PC-3 (cell line): ENCODE results near the gene LMNA. TPM values are rescaled to one million over a fixed set of nuclear protein-coding genes. Genes with fewer than 3 reads are reported as not detected.

Experiments
- ATAC-seq: fragments of 200-7000 bp; cut with Tn5 transposase; 2 replicates; pipeline ENCODE4 v1.9.1; 2020; ENCODE audit warnings: mild to moderate bottlenecking, moderate library complexity
- BruUV-seq: library from RNA; stranded (reverse); fragments of 400-500 nt; replicated peaks from 2 replicates; lab custom pipeline; 2021; lab: Mats Ljungman, UMichigan
- CTCF ChIA-PET: fragments of 300-600 bp; sonication (Branson Sonifier 250); formaldehyde crosslinking; loops from one replicate; lab custom pipeline; 2022; ENCODE audit warnings: antibody characterized with exemption; lab: Charles Lee
- POLR2A ChIA-PET: fragments of 300-600 bp; sonication (Branson Sonifier 250); formaldehyde crosslinking; loops from one replicate; lab custom pipeline; 2022; ENCODE audit warnings: antibody characterized with exemption; ENCODE audit not compliant: unreplicated experiment; lab: Charles Lee
- DNase-seq: peaks from one replicate; pipeline ENCODE4 v3.0.0-alpha.2; 2015
- H2AFZ ChIP-seq: fragments of 300-600 bp; sonication (generic); 2 replicates; pipeline ENCODE4 v1.6.0; 2016; ENCODE audit warnings: antibody characterized with exemption, low read length
- H3F3A ChIP-seq: fragments of 300-600 bp; sonication (generic); one replicate; pipeline ENCODE4 v1.6.0; 2017; ENCODE audit warnings: antibody characterized with exemption, low read length, control low read depth, mild to moderate bottlenecking; ENCODE audit not compliant: unreplicated experiment
- H3K27ac ChIP-seq: fragments of 300-600 bp; sonication (generic); 2 replicates; pipeline ENCODE4 v1.5.1; 2016; ENCODE audit warnings: mild to moderate bottlenecking, low read length
- H3K27me3 ChIP-seq: fragments of 300-600 bp; sonication (generic); 2 replicates; pipeline ENCODE4 v1.6.1; 2016; ENCODE audit warnings: low read length, mixed read lengths
- H3K36me3 ChIP-seq: fragments of 300-600 bp; sonication (generic); 2 replicates; pipeline ENCODE4 v1.6.1; 2016; ENCODE audit warnings: low read depth, mixed run types, low read length, mixed read lengths
- H3K4me1 ChIP-seq: fragments of 300-600 bp; sonication (generic); 2 replicates; pipeline ENCODE4 v1.5.1; 2016; ENCODE audit warnings: low read length; ENCODE audit not compliant: insufficient read depth
- H3K4me2 ChIP-seq: fragments of 300-600 bp; sonication (generic); 2 replicates; pipeline ENCODE4 v1.6.0; 2016; ENCODE audit warnings: low read length
- H3K4me3 ChIP-seq: fragments of 300-600 bp; sonication (generic); 2 replicates; pipeline ENCODE4 v1.5.1; 2016; ENCODE audit warnings: mild to moderate bottlenecking, low read length, mixed read lengths
- H3K79me2 ChIP-seq: fragments of 300-600 bp; sonication (generic); 2 replicates; pipeline ENCODE4 v1.6.1; 2017; ENCODE audit warnings: low read length, mixed read lengths
- H3K9ac ChIP-seq: fragments of 300-600 bp; sonication (generic); 2 replicates; pipeline ENCODE4 v1.6.0; 2016; ENCODE audit warnings: mild to moderate bottlenecking, low read length
- H3K9me2 ChIP-seq: fragments of 300-600 bp; sonication (generic); replicated peaks from 2 replicates; pipeline ENCODE4 v1.6.1; 2016; ENCODE audit warnings: mixed run types, low read length, mixed read lengths
- H3K9me3 ChIP-seq: fragments of 300-600 bp; sonication (generic); 2 replicates; pipeline ENCODE4 v1.6.1; 2016; ENCODE audit warnings: low read length, mixed read lengths
- H4K20me1 ChIP-seq: fragments of 300-600 bp; sonication (generic); 2 replicates; pipeline ENCODE4 v1.6.1; 2016; ENCODE audit warnings: low read length, mixed read lengths
- EZH2 ChIP-seq: fragments of 300-600 bp; sonication (generic); IDR thresholded peaks from one replicate; pipeline ENCODE4 v1.6.1; 2017; ENCODE audit warnings: antibody characterized with exemption, mild to moderate bottlenecking, low read length; ENCODE audit not compliant: unreplicated experiment
- EZH2phosphoT487 ChIP-seq: fragments of 300-600 bp; sonication (generic); IDR thresholded peaks from 2 replicates; pipeline ENCODE4 v1.6.1; 2018; ENCODE audit warnings: mild to moderate bottlenecking, antibody characterized with exemption, low read length, borderline replicate concordance
- intact Hi-C: fragments of 100-400 bp; cut with micrococcal nuclease; formaldehyde crosslinking; loops from 2 replicates; pipeline ENCODE4 v1.9.0; 2023
- total RNA-seq: library from RNA; depleted of rRNA; stranded (reverse); fragments of >200 nt; gene quantifications from 2 replicates; pipeline ENCODE4 v1.2.3, GENCODE V29; 2014
- TF ChIP-seq, protein P1 (sequence below): fragments of 300-600 bp; sonication (generic); conservative IDR thresholded peaks from 2 replicates; pipeline ENCODE4 v1.5.1; 2017; ENCODE audit warnings: antibody characterized with exemption, low read depth, mild to moderate bottlenecking, low read length

The LMNA gene
- total RNA-seq, 1 experiment from 2014 or later, result 864 TPM

DNA sequence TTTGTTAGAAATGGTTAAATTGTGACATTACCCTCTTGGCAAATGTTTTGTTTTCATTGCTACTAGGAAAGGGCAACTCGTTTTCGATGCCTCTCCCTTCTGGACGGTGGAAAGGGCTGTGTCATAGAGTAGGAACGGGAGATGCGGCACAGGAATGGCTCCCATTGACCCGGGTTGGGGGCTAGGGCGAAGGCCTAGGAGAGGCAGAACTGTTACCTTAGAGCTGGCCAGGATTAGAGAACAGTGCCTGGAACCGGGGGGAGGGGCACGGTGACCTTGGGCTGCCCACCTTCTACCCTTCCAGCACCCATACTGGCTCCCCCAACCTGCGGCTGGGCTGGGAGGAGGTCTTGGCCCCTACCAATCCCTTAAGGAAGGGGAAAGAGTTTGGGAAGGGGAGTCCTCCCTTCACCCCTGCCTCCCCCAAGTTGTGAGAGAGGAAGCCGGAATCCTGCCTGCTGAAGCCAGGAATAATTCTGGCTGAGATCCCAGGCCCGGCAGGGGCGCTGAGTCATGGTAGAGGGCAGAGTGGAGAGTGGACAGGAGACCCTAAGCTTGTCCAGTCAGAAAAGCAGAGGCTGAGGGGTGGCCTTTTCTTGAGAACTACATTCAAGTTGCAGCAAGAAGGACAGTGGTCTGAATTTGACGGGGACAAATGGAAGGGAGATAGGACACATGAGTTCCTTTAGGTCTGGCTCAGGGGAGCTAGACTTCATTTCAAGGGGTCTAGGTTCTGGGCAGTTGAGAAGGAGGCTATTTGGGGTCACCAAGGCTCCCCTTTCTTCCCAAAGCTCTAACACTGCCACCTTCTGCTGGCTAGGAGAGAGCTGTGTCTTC, 8.2 kb downstream of the LMNA start:
- peaks cover 12% of the 10 kb centered on the region for H3F3A ChIP-seq
- intact Hi-C loops, result loop anchor here (1.0 to 5.0 kb wide), 2 partner anchors 8 to 145 kb away; partner anchors contain the start of genes ARHGEF2 and LMNA
- H3K4me2 ChIP-seq, result peak overlapping the region; percentile 93
- H3K4me3 ChIP-seq, result peak overlapping the region; percentile 54
- TF ChIP-seq, protein P1, sequence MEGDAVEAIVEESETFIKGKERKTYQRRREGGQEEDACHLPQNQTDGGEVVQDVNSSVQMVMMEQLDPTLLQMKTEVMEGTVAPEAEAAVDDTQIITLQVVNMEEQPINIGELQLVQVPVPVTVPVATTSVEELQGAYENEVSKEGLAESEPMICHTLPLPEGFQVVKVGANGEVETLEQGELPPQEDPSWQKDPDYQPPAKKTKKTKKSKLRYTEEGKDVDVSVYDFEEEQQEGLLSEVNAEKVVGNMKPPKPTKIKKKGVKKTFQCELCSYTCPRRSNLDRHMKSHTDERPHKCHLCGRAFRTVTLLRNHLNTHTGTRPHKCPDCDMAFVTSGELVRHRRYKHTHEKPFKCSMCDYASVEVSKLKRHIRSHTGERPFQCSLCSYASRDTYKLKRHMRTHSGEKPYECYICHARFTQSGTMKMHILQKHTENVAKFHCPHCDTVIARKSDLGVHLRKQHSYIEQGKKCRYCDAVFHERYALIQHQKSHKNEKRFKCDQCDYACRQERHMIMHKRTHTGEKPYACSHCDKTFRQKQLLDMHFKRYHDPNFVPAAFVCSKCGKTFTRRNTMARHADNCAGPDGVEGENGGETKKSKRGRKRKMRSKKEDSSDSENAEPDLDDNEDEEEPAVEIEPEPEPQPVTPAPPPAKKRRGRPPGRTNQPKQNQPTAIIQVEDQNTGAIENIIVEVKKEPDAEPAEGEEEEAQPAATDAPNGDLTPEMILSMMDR, result no peak
- TF ChIP-seq EZH2phosphoT487 (no peak), EZH2 (no peak)
- BruUV-seq, result TSS peak; percentile 27
- H3K9me3 ChIP-seq, result no peaks in the 10 kb centered on the region
- DNase-seq (peak; percentile 88), ATAC-seq (peak; percentile 2)
- peaks cover 54% of the 10 kb centered on the region for H4K20me1 ChIP-seq
- H3K9ac ChIP-seq, result peak overlapping the region; percentile 93
- peaks cover 93% of the 10 kb centered on the region for H3K79me2 ChIP-seq
- H3K9me2 ChIP-seq, result no peaks in the 10 kb centered on the region
- peak overlapping the region; percentile 98 for H3K27ac ChIP-seq
- CTCF ChIA-PET, result interaction anchor here (0.5 to 2.5 kb wide), 5 partner anchors 8 to 102 kb away, joined by 3 to 7 read pairs (median 3); partner anchors contain the start of gene LMNA
- H2AFZ ChIP-seq, result no peak overlapping the region
- POLR2A ChIA-PET, result interaction anchor here (0.6 to 1.8 kb wide), 4 partner anchors 9 to 164 kb away, joined by 3 to 7 read pairs (median 6); no protein-coding TSS in a partner anchor
- H3K27me3 ChIP-seq, result no peaks in the 10 kb centered on the region
- H3K36me3 ChIP-seq, result peaks cover 30% of the 10 kb centered on the region
- peaks cover 92% of the 10 kb centered on the region for H3K4me1 ChIP-seq

DNA sequence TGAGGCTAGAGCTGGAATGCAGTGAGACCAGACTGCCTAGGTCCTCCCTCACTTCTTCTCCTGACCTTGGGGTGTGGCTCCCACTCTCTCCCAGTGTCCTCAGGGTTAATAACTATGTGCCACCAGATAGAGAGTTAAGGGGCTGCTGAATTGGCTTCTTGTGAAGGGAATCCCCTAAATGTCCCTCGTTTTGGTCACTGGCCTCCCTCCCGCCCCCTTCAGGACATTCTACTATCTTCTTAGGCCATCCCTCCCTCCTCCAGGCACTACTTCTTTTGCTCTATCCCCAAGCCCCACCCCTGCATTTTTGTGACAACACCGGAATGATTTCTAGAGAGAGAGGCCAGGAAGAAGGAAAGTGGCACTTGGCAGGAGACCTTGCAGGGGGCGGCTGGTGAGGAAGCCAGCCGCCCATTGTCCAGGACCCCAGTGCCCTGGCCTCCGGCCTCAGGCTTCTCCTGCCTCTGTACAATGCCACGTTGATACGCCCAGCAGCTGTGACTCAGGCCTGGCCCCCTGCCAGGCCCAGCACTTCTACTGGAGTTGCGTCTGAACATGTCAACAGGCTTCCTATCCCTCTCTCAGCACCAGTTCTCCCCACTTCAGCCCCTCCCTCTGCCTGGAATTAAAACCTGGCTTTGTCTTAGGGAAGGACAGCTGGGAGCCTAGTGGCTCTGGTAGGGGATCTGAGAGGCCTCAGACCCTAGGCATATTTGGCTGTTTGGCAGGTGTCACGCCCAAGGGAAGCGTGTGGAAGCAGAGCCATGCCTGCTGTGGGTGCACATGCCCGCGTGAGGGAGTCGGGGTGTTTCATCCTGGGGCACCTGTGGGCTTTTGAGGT, 9.1 kb downstream of the LMNA start:
- H3F3A ChIP-seq, result peaks cover 17% of the 10 kb centered on the region
- BruUV-seq, result no TSS peak
- H3K27ac ChIP-seq, result peak overlapping the region; percentile 98
- no peaks in the 10 kb centered on the region for H3K9me3 ChIP-seq
- ChIA-PET POLR2A (interaction anchor here (0.6 to 1.8 kb wide), 3 partner anchors 10 to 165 kb away, joined by 3 to 7 read pairs (median 4); no protein-coding TSS in a partner anchor), CTCF (interaction anchor here (0.5 to 2.5 kb wide), 5 partner anchors 9 to 102 kb away, joined by 3 to 7 read pairs (median 3); partner anchors contain the start of gene LMNA)
- peak overlapping the region; percentile 93 for H3K4me2 ChIP-seq
- no peak for TF ChIP-seq EZH2phosphoT487
- no peak for TF ChIP-seq EZH2
- TF ChIP-seq, protein P1, result peak; percentile 61
- H3K4me1 ChIP-seq, result peaks cover 92% of the 10 kb centered on the region
- intact Hi-C loops, result loop anchor here (1.0 to 5.0 kb wide), 2 partner anchors 9 to 146 kb away; partner anchors contain the start of genes ARHGEF2 and LMNA
- H4K20me1 ChIP-seq, result peaks cover 54% of the 10 kb centered on the region
- H3K9me2 ChIP-seq, result no peaks in the 10 kb centered on the region
- H3K36me3 ChIP-seq, result peaks cover 34% of the 10 kb centered on the region
- ATAC-seq (peak; percentile 33), DNase-seq (peak; percentile 99)
- H3K9ac ChIP-seq, result peak overlapping the region; percentile 93
- H3K4me3 ChIP-seq, result peak overlapping the region; percentile 54
- H2AFZ ChIP-seq, result no peak overlapping the region
- H3K27me3 ChIP-seq, result no peaks in the 10 kb centered on the region
- H3K79me2 ChIP-seq, result peaks cover 93% of the 10 kb centered on the region
